ENCODE results near the gene SLX4IP. TPM values are rescaled to one million over a fixed set of nuclear protein-coding genes. Genes with fewer than 3 reads are reported as not detected.

Gene SLX4IP
- total and polyA plus RNA-seq, 2 of the 13 experiments (the other 11 are each of a cell fraction or from before 2014, with no cell fraction given) = 3.6 to 7.3 TPM

DNA sequence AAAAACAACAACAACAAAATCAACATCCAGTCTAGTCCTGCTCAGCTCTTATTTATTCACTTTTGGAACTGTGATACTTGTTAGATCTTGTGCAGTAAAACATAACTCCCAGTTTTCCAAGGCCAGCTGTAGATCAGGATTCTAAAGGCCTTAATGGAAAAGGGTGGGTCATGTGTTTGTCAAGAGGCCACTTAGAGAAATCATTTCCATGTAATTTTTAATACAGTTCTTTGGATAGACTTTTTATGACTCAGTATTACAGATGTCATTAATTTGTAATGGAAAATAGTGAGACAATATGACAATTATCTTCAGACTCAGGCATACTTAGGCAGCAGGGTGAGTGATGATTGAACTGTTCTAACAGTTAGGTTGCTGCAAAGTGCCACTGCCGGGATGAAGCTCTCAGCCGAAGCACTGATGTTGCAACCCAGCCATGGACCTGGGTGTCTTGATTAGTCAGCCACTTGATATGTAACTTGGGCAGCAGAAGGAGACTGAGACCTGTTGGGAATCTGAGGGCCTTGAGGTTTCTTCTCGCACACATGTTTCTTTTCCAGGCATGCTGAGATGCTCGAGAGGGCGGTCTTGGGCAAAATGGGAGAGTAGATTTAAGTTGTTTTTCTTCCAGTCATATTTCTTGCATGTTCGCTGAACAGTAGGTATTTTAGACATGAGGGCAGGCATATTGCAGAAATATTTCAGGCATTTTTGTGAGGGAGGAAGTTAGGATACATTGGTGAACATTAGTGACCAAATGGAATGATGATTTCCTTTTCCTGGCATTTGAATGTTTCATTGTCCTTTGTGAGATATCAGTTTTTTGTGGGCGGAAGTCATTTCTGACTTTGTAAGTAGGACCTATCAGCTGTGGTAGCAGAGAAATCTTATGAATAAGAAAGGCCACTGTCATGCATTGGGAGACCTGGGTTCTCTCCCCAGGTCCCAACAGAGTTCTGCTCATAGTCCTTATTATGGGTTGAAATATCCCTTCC lies 52.3 kb downstream of the SLX4IP start:
- Histone ChIP-seq H2AFZ (ENCODE audit: low read length) (no peak overlapping the region), H3K79me2 (ENCODE audit: insufficient read depth, low read length) (no peaks in the 10 kb centered on the region), H3K9me3 (ENCODE audit: low read length) (no peaks in the 10 kb centered on the region), H3K4me1 (ENCODE audit: insufficient read depth, low read length) (peaks cover 11% of the 10 kb centered on the region; the same call in 1 of the 2 replicates), H3K4me2 (ENCODE audit: low read depth, low read length) (no peak overlapping the region), H3K9ac (ENCODE audit: insufficient read depth, low read depth, low read length) (no peak overlapping the region), H3K27me3 (ENCODE audit: control insufficient read depth in 1 of 2, insufficient read depth in 2 of 2, low read length in 2 of 2) (no peaks in the 10 kb centered on the region), H3K27ac (ENCODE audit: extremely low read length, insufficient read depth, low read length) (no peak overlapping the region), H3K4me3 (replicated peaks in 1 of 3; ENCODE audit: insufficient read depth in 1 of 3, low read depth in 2 of 3, low read length in 3 of 3) (no peak overlapping the region), H3K36me3 (replicated peaks in 1 of 2; ENCODE audit: control insufficient read depth in 1 of 2, insufficient read depth in 2 of 2, low read length in 2 of 2) (no peaks in the 10 kb centered on the region), H4K20me1 (ENCODE audit: insufficient read depth, low read length) (no peaks in the 10 kb centered on the region)
- CTCF ChIA-PET (ENCODE audit: low intra/inter-chr PET ratio, low total read pairs) = no interaction called here
- ATAC-seq (no peak), FAIRE-seq (no peak), DNase-seq (ENCODE audit: low spot score) (no peak)
- in situ Hi-C loops (cut with HindIII; ENCODE audit: extremely low pct_ligation_motif_present, low pct_unique_long_range_greater_than_20kb) = no loop called here
- 97% methylated on average over 7 of the region's 7 CpGs for WGBS (ENCODE audit: low lambda C conversion rate)
- POLR2A ChIA-PET = interaction anchor here (1.1 kb wide), 1 partner anchor 11 kb away, joined by 4 read pairs; no protein-coding TSS in a partner anchor
- no TSS peak for BruUV-seq (replicated peaks)
- TF ChIP-seq ZNF343 (CRISPR knock-in tag; IDR thresholded peaks at IDR 0.05) = 0 out of 2 replicates have a peak, but pooled peaks have one; percentile 38
- TF ChIP-seq HNF4A (CRISPR knock-in tag; IDR thresholded peaks at IDR 0.05) = no peak
- intact Hi-C loops (cut with micrococcal nuclease; ENCODE audit: unreplicated experiment) = no loop called here

DNA sequence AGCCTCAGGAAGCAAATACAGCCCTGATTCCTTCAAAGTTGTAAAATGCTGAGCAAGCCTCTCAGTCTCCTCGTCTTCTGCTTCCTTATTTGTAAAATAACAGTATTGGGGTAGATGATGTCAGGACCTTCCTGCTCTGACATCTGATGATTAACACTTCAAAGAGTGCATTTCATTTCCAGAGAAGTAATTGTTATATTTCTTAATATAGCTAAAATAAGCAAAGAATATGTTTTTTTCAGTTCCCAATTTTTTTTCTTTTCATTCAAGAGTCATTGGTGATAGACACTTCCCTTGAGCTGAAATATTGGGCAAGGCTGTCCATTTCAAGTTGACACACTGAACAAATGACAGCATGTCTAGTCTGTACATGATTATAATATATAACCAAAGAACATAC lies 53.4 kb downstream of the SLX4IP start:
- ChIA-PET CTCF (ENCODE audit: low intra/inter-chr PET ratio, low total read pairs) (no interaction called here), POLR2A (no interaction called here)
- Histone ChIP-seq H2AFZ (ENCODE audit: low read length) (no peak overlapping the region), H3K27me3 (ENCODE audit: control insufficient read depth in 1 of 2, insufficient read depth in 2 of 2, low read length in 2 of 2) (no peaks in the 10 kb centered on the region), H3K9me3 (ENCODE audit: low read length) (no peaks in the 10 kb centered on the region), H3K9ac (ENCODE audit: insufficient read depth, low read depth, low read length) (no peak overlapping the region), H3K36me3 (replicated peaks in 1 of 2; ENCODE audit: control insufficient read depth in 1 of 2, insufficient read depth in 2 of 2, low read length in 2 of 2) (no peaks in the 10 kb centered on the region), H3K4me3 (replicated peaks in 1 of 3; ENCODE audit: insufficient read depth in 1 of 3, low read depth in 2 of 3, low read length in 3 of 3) (no peak overlapping the region), H3K79me2 (ENCODE audit: insufficient read depth, low read length) (no peaks in the 10 kb centered on the region), H3K27ac (ENCODE audit: extremely low read length, insufficient read depth, low read length) (no peak overlapping the region), H3K4me1 (ENCODE audit: insufficient read depth, low read length) (peaks cover 11% of the 10 kb centered on the region; the same call in 1 of the 2 replicates), H3K4me2 (ENCODE audit: low read depth, low read length) (no peak overlapping the region), H4K20me1 (ENCODE audit: insufficient read depth, low read length) (no peaks in the 10 kb centered on the region)
- BruUV-seq (replicated peaks) = no TSS peak
- WGBS (ENCODE audit: low lambda C conversion rate) = 97% methylated on average over 1 of the region's 1 CpG
- in situ Hi-C loops (cut with HindIII; ENCODE audit: extremely low pct_ligation_motif_present, low pct_unique_long_range_greater_than_20kb) = no loop called here
- no peak for DNase-seq (ENCODE audit: low spot score)
- intact Hi-C loops (cut with micrococcal nuclease; ENCODE audit: unreplicated experiment) = no loop called here
- ATAC-seq = no peak
- FAIRE-seq = no peak
- no peak for TF ChIP-seq ZNF709 (CRISPR knock-in tag; IDR thresholded peaks at IDR 0.05)
- TF ChIP-seq SUZ12 (IDR thresholded peaks at IDR 0.05; ENCODE audit: low read depth, low read length) = no peak
- no peak for TF ChIP-seq MAZ (IDR thresholded peaks at IDR 0.05; ENCODE audit: borderline replicate concordance, low read depth, low read length)
- no peak for TF ChIP-seq MAZ (CRISPR knock-in tag; IDR thresholded peaks at IDR 0.05; ENCODE audit: low read depth)
- no peak for TF ChIP-seq ZSCAN31 (CRISPR knock-in tag; IDR thresholded peaks at IDR 0.05; ENCODE audit: low read depth)
- no peak for TF ChIP-seq ZNF263 (CRISPR knock-in tag; IDR thresholded peaks at IDR 0.05)
- no peak for TF ChIP-seq ZNF34 (CRISPR knock-in tag; IDR thresholded peaks at IDR 0.05; ENCODE audit: borderline replicate concordance)
- no peak for TF ChIP-seq MZF1 (CRISPR knock-in tag; IDR thresholded peaks at IDR 0.05; ENCODE audit: borderline replicate concordance)
- TF ChIP-seq DPF2 (CRISPR knock-in tag; IDR thresholded peaks at IDR 0.05; ENCODE audit: borderline replicate concordance, low read depth) = no peak
- TF ChIP-seq DMAP1 (CRISPR knock-in tag; IDR thresholded peaks at IDR 0.05) = no peak
- no peak for TF ChIP-seq ZNF570 (CRISPR knock-in tag; IDR thresholded peaks at IDR 0.05; ENCODE audit: borderline replicate concordance)
- no peak for TF ChIP-seq ARNT (IDR thresholded peaks at IDR 0.05)
- TF ChIP-seq ZNF329 (CRISPR knock-in tag; IDR thresholded peaks at IDR 0.05; ENCODE audit: low read depth) = no peak
- TF ChIP-seq, protein P1, sequence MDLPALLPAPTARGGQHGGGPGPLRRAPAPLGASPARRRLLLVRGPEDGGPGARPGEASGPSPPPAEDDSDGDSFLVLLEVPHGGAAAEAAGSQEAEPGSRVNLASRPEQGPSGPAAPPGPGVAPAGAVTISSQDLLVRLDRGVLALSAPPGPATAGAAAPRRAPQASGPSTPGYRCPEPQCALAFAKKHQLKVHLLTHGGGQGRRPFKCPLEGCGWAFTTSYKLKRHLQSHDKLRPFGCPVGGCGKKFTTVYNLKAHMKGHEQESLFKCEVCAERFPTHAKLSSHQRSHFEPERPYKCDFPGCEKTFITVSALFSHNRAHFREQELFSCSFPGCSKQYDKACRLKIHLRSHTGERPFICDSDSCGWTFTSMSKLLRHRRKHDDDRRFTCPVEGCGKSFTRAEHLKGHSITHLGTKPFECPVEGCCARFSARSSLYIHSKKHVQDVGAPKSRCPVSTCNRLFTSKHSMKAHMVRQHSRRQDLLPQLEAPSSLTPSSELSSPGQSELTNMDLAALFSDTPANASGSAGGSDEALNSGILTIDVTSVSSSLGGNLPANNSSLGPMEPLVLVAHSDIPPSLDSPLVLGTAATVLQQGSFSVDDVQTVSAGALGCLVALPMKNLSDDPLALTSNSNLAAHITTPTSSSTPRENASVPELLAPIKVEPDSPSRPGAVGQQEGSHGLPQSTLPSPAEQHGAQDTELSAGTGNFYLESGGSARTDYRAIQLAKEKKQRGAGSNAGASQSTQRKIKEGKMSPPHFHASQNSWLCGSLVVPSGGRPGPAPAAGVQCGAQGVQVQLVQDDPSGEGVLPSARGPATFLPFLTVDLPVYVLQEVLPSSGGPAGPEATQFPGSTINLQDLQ (CRISPR knock-in tag; IDR thresholded peaks at IDR 0.05) = no peak
